IMR-90 (cell line): ENCODE results near the gene ERCC1. TPM values are rescaled to one million over a fixed set of nuclear protein-coding genes. Genes with fewer than 3 reads are reported as not detected.
"Not testable (repeated sequence)": the region's sequence is repeated elsewhere in the genome, so short reads cannot be mapped to it uniquely, and the experiment has no call there.

ENCODE experiments used
- ATAC-seq: fragments of 200-7000 bp; cut with Tn5 transposase; 2 replicates; pipeline ENCODE4 v1.9.1; 2020; ENCODE audit warnings: low read depth, mild to moderate bottlenecking, moderate library complexity
- BruUV-seq: library from RNA; stranded (reverse); fragments of 400-500 nt; replicated peaks from 2 replicates; lab custom pipeline; 2021; lab: Mats Ljungman, UMichigan
- CTCF ChIA-PET: fragments of 300-600 bp; formaldehyde crosslinking; extraction: SDS; loops from one replicate; lab custom pipeline; 2021; ENCODE audit warnings: antibody characterized with exemption; lab: Yijun Ruan, JAX
- POLR2A ChIA-PET: fragments of 300-600 bp; sonication (Branson Sonifier 250); formaldehyde crosslinking; loops from one replicate; lab custom pipeline; 2022; ENCODE audit warnings: antibody characterized with exemption; ENCODE audit not compliant: unreplicated experiment; lab: Charles Lee
- DNase-seq: peaks from one replicate; pipeline ENCODE4 v3.0.0; 2013
- H2AFZ ChIP-seq: replicated peaks from 2 replicates; pipeline ENCODE3; 2013; ENCODE audit warnings: low read length, mild to moderate bottlenecking; ENCODE audit not compliant: poor library complexity
- H2AK5ac ChIP-seq: 2 replicates; pipeline ENCODE4 v1.6.1; 2013; ENCODE audit warnings: low read depth, low read length, inconsistent platforms
- H2AK9ac ChIP-seq: replicated peaks from 2 replicates; pipeline ENCODE3; 2013; ENCODE audit warnings: mild to moderate bottlenecking, low read depth, low read length, moderate library complexity; ENCODE audit not compliant: poor library complexity
- H2BK120ac ChIP-seq: 2 replicates; pipeline ENCODE4 v1.6.1; 2013; ENCODE audit warnings: low read depth, low read length, inconsistent platforms
- H2BK15ac ChIP-seq: 3 replicates; pipeline ENCODE4 v1.6.1; 2013; ENCODE audit warnings: low read depth, low read length, inconsistent platforms
- H2BK20ac ChIP-seq: 2 replicates; pipeline ENCODE4 v1.6.1; 2013; ENCODE audit warnings: low read depth, mild to moderate bottlenecking, inconsistent platforms, low read length, moderate library complexity
- H2BK5ac ChIP-seq: 2 replicates; pipeline ENCODE4 v1.6.1; 2013; ENCODE audit warnings: mild to moderate bottlenecking, low read depth, low read length, inconsistent platforms; ENCODE audit not compliant: poor library complexity, severe bottlenecking
- H3K14ac ChIP-seq: replicated peaks from 2 replicates; pipeline ENCODE4 v1.6.1; 2013; ENCODE audit warnings: low read depth, low read length, inconsistent platforms
- H3K18ac ChIP-seq: 2 replicates; pipeline ENCODE4 v1.6.1; 2013; ENCODE audit warnings: low read depth, low read length, control low read depth
- H3K23ac ChIP-seq: 2 replicates; pipeline ENCODE4 v1.6.1; 2013; ENCODE audit warnings: low read depth, low read length, inconsistent platforms
- H3K27ac ChIP-seq: 2 replicates; pipeline ENCODE4 v1.5.1; 2013; ENCODE audit warnings: mild to moderate bottlenecking, control low read depth, low read length; ENCODE audit not compliant: insufficient read depth
- H3K27me3 ChIP-seq: 2 replicates; pipeline ENCODE4 v1.6.1; 2013; ENCODE audit warnings: low read length; ENCODE audit not compliant: control insufficient read depth, insufficient read depth
- H3K36me3 ChIP-seq: 2 replicates; pipeline ENCODE4 v1.6.1; 2013; ENCODE audit warnings: low read length, mixed read lengths; ENCODE audit not compliant: control insufficient read depth, insufficient read depth
- H3K4ac ChIP-seq: 2 replicates; pipeline ENCODE4 v1.6.1; 2013; ENCODE audit warnings: low read depth, low read length, inconsistent platforms
- H3K4me1 ChIP-seq: 2 replicates; pipeline ENCODE4 v1.6.1; 2013; ENCODE audit warnings: low read length, mixed read lengths; ENCODE audit not compliant: control insufficient read depth, insufficient read depth
- H3K4me2 ChIP-seq: 2 replicates; pipeline ENCODE4 v1.6.1; 2013; ENCODE audit warnings: low read depth, mild to moderate bottlenecking, control low read depth, low read length, moderate library complexity
- H3K4me3 ChIP-seq: 2 replicates; pipeline ENCODE4 v1.5.1; 2013; ENCODE audit warnings: low read depth, mild to moderate bottlenecking, control low read depth, low read length, moderate library complexity; ENCODE audit not compliant: insufficient read depth
- H3K56ac ChIP-seq: 2 replicates; pipeline ENCODE4 v1.6.1; 2013; ENCODE audit warnings: low read length, inconsistent platforms; ENCODE audit not compliant: insufficient read depth; ENCODE audit errors: extremely low read depth
- H3K79me1 ChIP-seq, 2 experiments: 2 replicates each; pipeline ENCODE4 v1.6.1; 2013; ENCODE audit warnings: low read length in 2 of 2, inconsistent platforms in 1 of 2, low read depth in 1 of 2
- H3K9ac ChIP-seq: 2 replicates; pipeline ENCODE4 v1.6.1; 2013; ENCODE audit warnings: low read depth, low read length, control low read depth
- H3K9me1 ChIP-seq: 2 replicates; pipeline ENCODE4 v1.6.1; 2013; ENCODE audit warnings: low read length, inconsistent platforms; ENCODE audit not compliant: insufficient read depth
- H3K9me3 ChIP-seq: 2 replicates; pipeline ENCODE4 v1.6.1; 2013; ENCODE audit warnings: low read length; ENCODE audit not compliant: control insufficient read depth, insufficient read depth
- H4K20me1 ChIP-seq: 2 replicates; pipeline ENCODE4 v1.6.1; 2013; ENCODE audit warnings: low read length, inconsistent platforms; ENCODE audit not compliant: insufficient read depth
- H4K5ac ChIP-seq: 2 replicates; pipeline ENCODE4 v1.6.1; 2013; ENCODE audit warnings: mild to moderate bottlenecking, low read depth, low read length, control low read depth
- H4K8ac ChIP-seq, 2 experiments: 2 replicates each; pipeline ENCODE4 v1.6.1; 2013; ENCODE audit warnings: low read depth in 2 of 2, low read length in 2 of 2, control low read depth in 1 of 2, inconsistent platforms in 1 of 2
- H4K91ac ChIP-seq: 2 replicates; pipeline ENCODE4 v1.6.1; 2013; ENCODE audit warnings: low read depth, low read length, inconsistent platforms; ENCODE audit not compliant: insufficient read depth
- BHLHE40 ChIP-seq: fragments of 150-350 bp; IDR thresholded peaks from 2 replicates; pipeline ENCODE4 v1.6.1; 2016; ENCODE audit warnings: mild to moderate bottlenecking, low read depth, low read length
- ELK1 ChIP-seq: fragments of 150-350 bp; IDR thresholded peaks from 2 replicates; pipeline ENCODE4 v1.6.1; 2016; ENCODE audit warnings: low read depth, mild to moderate bottlenecking, low read length, moderate library complexity, borderline replicate concordance
- FOS ChIP-seq: fragments of 150-350 bp; IDR thresholded peaks from 2 replicates; pipeline ENCODE4 v1.6.1; 2016; ENCODE audit warnings: low read depth, low read length
- MAZ ChIP-seq: IDR thresholded peaks from 2 replicates; pipeline ENCODE4 v1.6.1; 2012; ENCODE audit warnings: low read depth, mild to moderate bottlenecking, low read length, improper control_type of control experiment, moderate library complexity, borderline replicate concordance
- RAD21 ChIP-seq: IDR thresholded peaks from 2 replicates; pipeline ENCODE4 v1.6.1; 2012; ENCODE audit warnings: low read length, improper control_type of control experiment
- RFX5 ChIP-seq: IDR thresholded peaks from 2 replicates; pipeline ENCODE4 v1.8.0; 2012; ENCODE audit warnings: low read depth, mild to moderate bottlenecking, low read length, moderate library complexity
- WGBS, 2 experiments: methylation state at CpG; one replicate each; pipeline versions ENCODE4 v1.1.5 to v1.1.7; 2013; ENCODE audit warnings: missing lambda C conversion rate in 2 of 2; ENCODE audit not compliant: insufficient read length in 1 of 2; ENCODE audit errors: extremely low coverage in 2 of 2; 5-methylcytosine and 5-hydroxymethylcytosine counted together
- dilution Hi-C: fragments of 300-500 bp; cut with HindIII; formaldehyde crosslinking; loops from one replicate; pipeline ENCODE4 v1.14.3; 2018; ENCODE audit warnings: low sequenced_read_pairs; ENCODE audit not compliant: unreplicated experiment
- in situ Hi-C: fragments of 300-500 bp; cut with MboI; formaldehyde crosslinking; loops from 3 replicates; pipeline ENCODE4 v1.14.3; 2019; ENCODE audit warnings: low sequenced_read_pairs, inconsistent platforms, mixed read lengths
- intact Hi-C: fragments of 100-400 bp; cut with micrococcal nuclease; formaldehyde crosslinking; loops from 2 replicates; pipeline ENCODE4 v1.10.0; 2022
- polyA plus RNA-seq, 3 experiments: library from polyadenylated mRNA; depleted of rRNA; stranded (reverse); fragments of >200 nt; gene quantifications; 2 replicates each; pipeline ENCODE4 v1.2.3, GENCODE V29; 2012; ENCODE audit warnings: low replicate concordance in 1 of 3
- total RNA-seq: library from RNA; depleted of rRNA; stranded (reverse); fragments of >200 nt; gene quantifications from 2 replicates; pipeline ENCODE4 v1.2.3, GENCODE V29; 2012

The ERCC1 gene
- total and polyA plus RNA-seq, 2 of the 4 experiments (the other 2 are of a cell fraction), result 84.2 to 132 TPM

GRCh38 chr19:45413497-45413896 lies 10.2 kb downstream of the ERCC1 start:
- Histone ChIP-seq H4K20me1 (no peaks in the 10 kb centered on the region), H3K56ac (no peak overlapping the region), H3K36me3 (peaks cover 42% of the 10 kb centered on the region), H2BK120ac (no peak overlapping the region), H3K18ac (no peak overlapping the region), H4K8ac (no peak overlapping the region), H2BK15ac (no peak overlapping the region), H3K79me1 (peaks cover 0 to 23% of the 10 kb centered on the region in 2 experiments; a peak in 2 of 4 replicates), H3K27ac (no peak overlapping the region), H3K9me3 (no peaks in the 10 kb centered on the region), H3K4me3 (no peak overlapping the region), H2BK5ac (no peak overlapping the region), H3K23ac (no peak overlapping the region), H2AFZ (no peak overlapping the region), H4K5ac (no peak overlapping the region), H4K91ac (no peak overlapping the region), H2BK20ac (no peak overlapping the region), H3K9ac (no peak overlapping the region), H3K27me3 (no peaks in the 10 kb centered on the region), H3K4me1 (no peaks in the 10 kb centered on the region), H3K14ac (no peak overlapping the region), H2AK9ac (no peak overlapping the region), H2AK5ac (no peak overlapping the region), H3K4ac (no peak overlapping the region), H3K4me2 (no peak overlapping the region), H3K9me1 (no peaks in the 10 kb centered on the region; the same call in 1 of the 2 replicates)
- ATAC-seq, result no peak
- in situ Hi-C loops, result no loop called here
- BruUV-seq, result no TSS peak
- WGBS, 2 experiments, result 93% methylated on average over 3 of the region's 6 CpGs; no CpG with 5 or more reads in 1 of the 2 experiments
- TF ChIP-seq ELK1, result no peak
- TF ChIP-seq FOS, result no peak
- TF ChIP-seq RAD21, result no peak
- no peak for TF ChIP-seq MAZ
- TF ChIP-seq RFX5, result no peak
- no peak for TF ChIP-seq BHLHE40
- dilution Hi-C loops, result no loop called here
- intact Hi-C loops, result no loop called here
- POLR2A ChIA-PET, result no interaction called here
- CTCF ChIA-PET, result no interaction called here
- no peak for DNase-seq

GRCh38 chr19:45410330-45410729 lies 13.4 kb downstream of the ERCC1 start:
- H3K9ac ChIP-seq, H3K27ac ChIP-seq: not testable (repeated sequence)

More at GRCh38 chr19:45410330-45410729, 13.4 kb downstream of the ERCC1 start:
- H3K4me3 ChIP-seq, H2AFZ ChIP-seq, H3K4ac ChIP-seq, DNase-seq, H4K20me1 ChIP-seq, H3K27me3 ChIP-seq, H4K5ac ChIP-seq, ATAC-seq, H2BK120ac ChIP-seq, BruUV-seq, H2BK20ac ChIP-seq, H2BK15ac ChIP-seq, H4K91ac ChIP-seq, H3K18ac ChIP-seq, H2AK9ac ChIP-seq, POLR2A ChIA-PET, intact Hi-C loops, H3K9me3 ChIP-seq, CTCF ChIA-PET, dilution Hi-C loops, H2BK5ac ChIP-seq, H3K14ac ChIP-seq, H3K4me1 ChIP-seq, H3K9me1 ChIP-seq, in situ Hi-C loops, H2AK5ac ChIP-seq, H3K23ac ChIP-seq, H3K56ac ChIP-seq, H3K4me2 ChIP-seq, H4K8ac ChIP-seq: not testable (repeated sequence)
- H3K79me1 ChIP-seq, result peaks cover 0 to 27% of the 10 kb centered on the region in 2 experiments; a peak in 3 of 4 replicates
- H3K36me3 ChIP-seq, result peaks cover 23% of the 10 kb centered on the region
- WGBS, 2 experiments, result no CpG with 5 or more reads among the region's 4 CpGs
